Ishikawa (cell line): ENCODE measurements around the gene C1QTNF9B.

Experiments used
- CEBPB ChIP-seq: IDR thresholded peaks from 2 replicates; pipeline ENCODE4 v1.6.1; 2012
- CREB1 ChIP-seq: IDR thresholded peaks from 2 replicates; pipeline ENCODE4 v1.6.1; 2012; ENCODE audit warnings: low read depth
- EGR1 ChIP-seq: IDR thresholded peaks from 2 replicates; pipeline ENCODE4 v1.6.1; 2012
- EP300 ChIP-seq: IDR thresholded peaks from 2 replicates; pipeline ENCODE4 v1.6.1; 2012; ENCODE audit warnings: borderline replicate concordance
- FOXM1 ChIP-seq: IDR thresholded peaks from 2 replicates; pipeline ENCODE4 v1.6.1; 2012; ENCODE audit warnings: low read depth, borderline replicate concordance
- NFIC ChIP-seq: IDR thresholded peaks from 2 replicates; pipeline ENCODE4 v1.6.1; 2012
- RAD21 ChIP-seq: IDR thresholded peaks from 2 replicates; pipeline ENCODE4 v1.6.1; 2012; ENCODE audit warnings: low read depth
- REST ChIP-seq: IDR thresholded peaks from 2 replicates; pipeline ENCODE4 v1.6.1; 2012; ENCODE audit warnings: low read depth, mild to moderate bottlenecking
- TAF1 ChIP-seq: IDR thresholded peaks from 2 replicates; pipeline ENCODE4 v1.6.1; 2012; ENCODE audit warnings: low read depth, mild to moderate bottlenecking
- TCF12 ChIP-seq: IDR thresholded peaks from 2 replicates; pipeline ENCODE4 v1.6.1; 2012; ENCODE audit warnings: low read depth
- TEAD4 ChIP-seq: IDR thresholded peaks from 2 replicates; pipeline ENCODE4 v1.6.1; 2012
- USF1 ChIP-seq: IDR thresholded peaks from 2 replicates; pipeline ENCODE4 v1.6.1; 2012
- YY1 ChIP-seq: IDR thresholded peaks from 2 replicates; pipeline ENCODE4 v1.6.1; 2012; ENCODE audit warnings: low read depth
- ZBTB7A ChIP-seq: IDR thresholded peaks from 2 replicates; pipeline ENCODE4 v1.6.1; 2012; ENCODE audit warnings: low read depth
- TF ChIP-seq, protein P1 (sequence below): IDR thresholded peaks from 2 replicates; pipeline ENCODE4 v1.6.1; 2012

C1QTNF9B gene

GRCh38 chr13:23912469-23912868, 15.2 kb upstream of the C1QTNF9B start:
- TF ChIP-seq CEBPB (no peak), FOXM1 (no peak), REST (no peak), USF1 (no peak), EGR1 (no peak), EP300 (no peak), NFIC (no peak), TAF1 (no peak), CREB1 (no peak)

DNA sequence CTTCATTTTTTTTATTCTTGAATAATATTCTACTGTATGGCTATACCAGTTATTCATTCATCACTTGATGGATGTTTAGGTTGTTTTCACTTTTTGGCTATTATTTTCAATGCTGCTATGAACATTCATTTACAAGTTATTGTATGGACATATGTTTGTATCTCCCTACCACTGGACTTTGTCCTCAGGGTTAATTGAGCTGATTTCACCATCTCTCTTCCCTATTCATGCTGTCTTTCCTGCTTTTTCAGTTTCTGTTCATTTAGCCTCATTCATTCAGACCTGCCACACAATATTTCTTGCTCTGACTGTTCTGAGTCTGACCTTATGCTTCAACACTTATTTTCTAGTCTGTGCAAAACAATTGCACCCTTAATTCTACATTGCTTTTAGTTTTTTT, 12.3 kb upstream of the C1QTNF9B start:
- TF ChIP-seq CEBPB (no peak), FOXM1 (no peak), USF1 (no peak), YY1 (no peak)

DNA sequence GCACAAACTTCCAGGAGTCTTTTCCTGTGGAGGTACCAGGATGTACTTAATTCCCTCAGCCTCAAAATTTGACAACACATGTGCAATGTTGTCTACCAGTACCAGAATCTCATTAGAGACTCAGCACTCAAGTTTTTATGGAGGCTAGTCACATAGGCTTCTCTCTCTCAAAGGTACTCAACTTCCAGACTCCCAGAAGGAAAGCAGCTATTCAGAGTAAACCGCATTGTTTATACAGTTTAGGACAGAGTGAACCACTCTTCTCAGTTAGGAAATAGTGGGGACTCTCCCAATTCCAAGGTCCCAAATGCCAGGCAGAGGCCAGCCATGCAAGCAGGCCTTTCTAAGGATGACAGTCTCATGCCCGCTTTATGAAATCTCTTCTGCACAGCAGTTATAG, 8.5 kb upstream of the C1QTNF9B start:
- TF ChIP-seq TCF12 (no peak), CEBPB (no peak), NFIC (no peak), FOXM1 (no peak), USF1 (no peak), REST (no peak), ZBTB7A (no peak), EP300 (no peak), RAD21 (no peak), YY1 (no peak), EGR1 (no peak)
- TF ChIP-seq, protein P1, sequence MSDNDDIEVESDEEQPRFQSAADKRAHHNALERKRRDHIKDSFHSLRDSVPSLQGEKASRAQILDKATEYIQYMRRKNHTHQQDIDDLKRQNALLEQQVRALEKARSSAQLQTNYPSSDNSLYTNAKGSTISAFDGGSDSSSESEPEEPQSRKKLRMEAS: no peak

GRCh38 chr13:23903906-23904280, 6.6 kb upstream of the C1QTNF9B start:
- TF ChIP-seq ZBTB7A (no peak), TEAD4 (no peak), TAF1 (no peak), REST (no peak), CEBPB (no peak), USF1 (no peak), EP300 (no peak), CREB1 (no peak), NFIC (no peak), TCF12 (no peak), YY1 (no peak), FOXM1 (no peak), RAD21 (no peak), EGR1 (no peak)
- TF ChIP-seq, protein P1: no peak
